PFSK-1 (cell line): ENCODE measurements around the gene INO80C.

Experiments used
- FOXP2 ChIP-seq: optimal IDR thresholded peaks from 2 replicates; pipeline ENCODE3; 2011; ENCODE audit warnings: borderline replicate concordance, control low read depth, inconsistent platforms; ENCODE audit not compliant: insufficient read depth; ENCODE audit errors: extremely low read length, extremely low read depth
- POLR2AphosphoS5 ChIP-seq: IDR thresholded peaks from 2 replicates; pipeline ENCODE4 v1.6.1; 2012; ENCODE audit warnings: low read depth, mild to moderate bottlenecking, control low read depth, low read length, moderate library complexity
- REST ChIP-seq, 2 experiments: IDR thresholded peaks; 2 replicates each; pipeline versions ENCODE4 v1.6.1 to v1.8.0; 2011 to 2012; ENCODE audit warnings: low read depth in 2 of 2, low read length in 2 of 2, control low read depth in 1 of 2, inconsistent platforms in 1 of 2, mild to moderate bottlenecking in 1 of 2, moderate library complexity in 1 of 2; ENCODE audit not compliant: insufficient read depth in 1 of 2
- SIN3A ChIP-seq: IDR thresholded peaks from 2 replicates; pipeline ENCODE4 v1.6.1; 2012; ENCODE audit warnings: mild to moderate bottlenecking, low read length, moderate library complexity, borderline replicate concordance; ENCODE audit not compliant: insufficient read depth
- TAF1 ChIP-seq: IDR thresholded peaks from 2 replicates; pipeline ENCODE4 v1.6.1; 2012; ENCODE audit warnings: low read length, control low read depth, borderline replicate concordance; ENCODE audit not compliant: insufficient read depth

The INO80C gene

GRCh38 chr18:35514283-35514682 is 16.5 kb upstream of the INO80C start:
- TF ChIP-seq TAF1 (no peak), REST (IDR thresholded peaks at IDR 0.05; ENCODE audit: insufficient read depth in 1 of 2, low read depth in 2 of 2, low read length in 2 of 2) (no peak), POLR2AphosphoS5 (no peak), SIN3A (no peak), FOXP2 (no peak)

- no peak for TF ChIP-seq FOXP2
- no peak for TF ChIP-seq TAF1
- no peak for TF ChIP-seq POLR2AphosphoS5
- TF ChIP-seq SIN3A = no peak
- no peak for TF ChIP-seq REST (IDR thresholded peaks at IDR 0.05; ENCODE audit: insufficient read depth in 1 of 2, low read depth in 2 of 2, low read length in 2 of 2)
Observed at GRCh38 chr18:35513181-35513936, 15.6 kb upstream of the INO80C start.

GRCh38 chr18:35512761-35513160 is 15.0 kb upstream of the INO80C start:
- TF ChIP-seq SIN3A (no peak), TAF1 (no peak), POLR2AphosphoS5 (no peak), REST (IDR thresholded peaks at IDR 0.05; ENCODE audit: insufficient read depth in 1 of 2, low read depth in 2 of 2, low read length in 2 of 2) (no peak), FOXP2 (no peak)

GRCh38 chr18:35511833-35512232 is 14.1 kb upstream of the INO80C start:
- TF ChIP-seq TAF1 = no peak
- no peak for TF ChIP-seq FOXP2
- TF ChIP-seq SIN3A = no peak
- TF ChIP-seq POLR2AphosphoS5 = no peak
- no peak for TF ChIP-seq REST (IDR thresholded peaks at IDR 0.05; ENCODE audit: insufficient read depth in 1 of 2, low read depth in 2 of 2, low read length in 2 of 2)

- TF ChIP-seq TAF1 = no peak
- no peak for TF ChIP-seq POLR2AphosphoS5
- no peak for TF ChIP-seq SIN3A
- no peak for TF ChIP-seq REST (IDR thresholded peaks at IDR 0.05; ENCODE audit: insufficient read depth in 1 of 2, low read depth in 2 of 2, low read length in 2 of 2)
- no peak for TF ChIP-seq FOXP2
Observed at GRCh38 chr18:35511428-35511827, 13.7 kb upstream of the INO80C start.
